Endometrial microvascular endothelial cells (primary cell): ENCODE measurements around the gene PLCD1. TPM values are rescaled to one million over a fixed set of nuclear protein-coding genes. Genes with fewer than 3 reads are reported as not detected.
"Not testable (repeated sequence)": the region's sequence is repeated elsewhere in the genome, so short reads cannot be mapped to it uniquely, and the experiment has no call there.

Experiments
- in situ Hi-C: cut with HindIII; loops from 2 replicates; pipeline ENCODE4 v1.10.0; 2017; ENCODE audit warnings: low sequenced_read_pairs, low pct_unique_long_range_greater_than_20kb; ENCODE audit errors: inconsistent ontology term
- total RNA-seq: library from RNA; depleted of rRNA; stranded (reverse); fragments of >200 nt; gene quantifications from one replicate; pipeline ENCODE4 v1.2.3, GENCODE V29; 2015; ENCODE audit errors: inconsistent ontology term

The PLCD1 gene
- total RNA-seq, 1 donor from 2014 or later: 10.1 TPM

DNA sequence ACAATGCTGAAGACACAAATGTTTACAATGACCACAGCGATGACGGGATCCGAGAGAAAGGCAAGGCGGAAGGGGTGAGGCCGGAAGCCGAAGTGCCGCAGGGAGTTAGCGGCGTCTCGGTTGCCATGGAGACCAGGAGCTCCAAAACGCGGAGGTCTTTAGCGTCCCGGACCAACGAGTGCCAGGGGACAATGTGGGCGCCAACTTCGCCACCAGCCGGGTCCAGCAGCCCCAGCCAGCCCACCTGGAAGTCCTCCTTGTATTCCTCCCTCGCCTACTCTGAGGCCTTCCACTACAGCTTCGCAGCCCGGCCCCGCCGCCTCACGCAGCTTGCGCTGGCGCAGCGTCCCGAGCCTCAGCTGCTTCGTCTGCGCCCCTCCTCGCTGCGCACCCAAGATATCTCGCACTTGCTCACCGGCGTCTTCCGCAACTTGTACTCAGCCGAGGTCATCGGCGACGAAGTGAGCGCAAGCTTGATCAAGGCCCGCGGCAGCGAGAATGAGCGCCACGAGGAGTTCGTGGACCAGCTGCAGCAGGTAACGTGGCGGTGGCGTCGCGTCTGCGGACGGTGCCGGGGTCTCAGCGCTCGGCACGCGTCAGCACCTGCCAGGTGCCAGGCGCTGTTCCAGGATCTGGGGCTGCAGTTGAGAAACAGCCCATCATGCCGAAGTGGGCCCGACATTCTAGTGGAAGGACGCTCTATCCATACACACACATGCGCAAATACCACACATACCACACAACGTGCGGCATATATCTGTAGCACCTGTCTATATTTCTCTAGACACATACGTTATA lies 9.9 kb upstream of the PLCD1 start, which contains the start of gene DLEC1:
Gene DLEC1, plus strand, starts transcription at position 108 of the 798 bp plus-strand sequence. Its CDS starts 18 bp downstream, at position 126.
- in situ Hi-C loops: no loop called here

- in situ Hi-C loops: no loop called here
These were observed 9.0 kb upstream of the PLCD1 start for GRCh38 chr3:38038447-38038911.

DNA sequence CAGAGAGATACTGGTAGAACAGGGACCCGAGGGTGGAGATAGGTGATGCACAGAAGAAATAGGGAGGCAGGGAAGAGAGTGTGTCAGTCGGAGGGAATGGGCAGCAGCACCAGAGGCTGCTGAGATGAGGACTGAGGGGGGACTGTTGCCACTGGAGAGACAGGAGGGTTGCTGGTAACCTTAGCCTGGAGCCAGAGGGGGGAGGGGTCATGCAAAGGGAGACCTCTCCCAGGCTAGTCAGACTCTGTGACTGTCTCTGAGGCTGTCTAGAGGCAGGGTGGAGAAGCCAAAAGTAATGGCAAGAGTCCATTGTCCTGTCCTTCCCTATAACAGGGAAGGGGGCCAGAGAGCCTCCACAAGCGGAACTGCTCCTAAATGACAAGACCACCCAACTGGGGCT lies 7.5 kb upstream of the PLCD1 start:
- in situ Hi-C loops: no loop called here

DNA sequence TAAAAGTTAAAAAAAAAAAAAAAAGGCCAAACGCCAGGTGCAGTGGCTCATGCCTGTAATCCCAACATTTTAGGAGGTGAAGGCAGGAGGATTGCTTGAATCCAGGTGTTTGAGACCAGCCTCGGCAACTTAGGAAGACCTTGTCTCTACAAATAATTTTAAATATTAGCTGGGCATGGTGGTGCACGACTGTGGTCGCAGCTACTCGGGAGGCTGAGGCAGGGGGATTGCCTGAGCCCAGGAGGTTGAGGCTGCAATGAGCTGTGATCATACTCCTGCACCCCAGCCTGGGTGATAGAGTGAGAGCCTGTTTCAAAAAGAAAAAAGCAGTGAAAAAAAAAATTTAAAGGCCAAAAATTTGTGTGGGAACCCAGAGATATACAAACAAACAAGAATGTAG lies 6.8 kb upstream of the PLCD1 start:
- in situ Hi-C loops: no loop called here

DNA sequence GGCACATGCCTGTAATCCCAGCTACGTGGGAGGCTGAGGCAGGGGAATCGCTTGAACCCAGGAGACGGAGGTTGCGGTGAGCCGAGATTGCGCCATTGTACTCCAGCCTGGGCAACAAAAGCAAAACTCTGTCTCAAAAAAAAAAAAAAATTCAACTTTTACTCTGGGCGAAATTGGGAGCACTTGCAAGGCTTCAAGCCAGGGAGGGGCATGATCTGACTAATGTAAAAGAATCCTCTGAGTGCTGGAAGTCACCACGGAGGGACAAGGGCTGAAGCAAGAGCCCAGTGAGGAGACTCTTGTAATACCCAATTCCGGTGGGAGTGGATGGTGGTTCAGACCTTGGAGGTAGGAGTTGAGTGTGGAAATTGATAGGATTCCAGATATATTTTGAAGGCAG lies 4.9 kb upstream of the PLCD1 start:
- in situ Hi-C loops: not testable (repeated sequence)

- in situ Hi-C loops: not testable (repeated sequence)
These were observed 4.1 kb upstream of the PLCD1 start for GRCh38 chr3:38033586-38033985.

DNA sequence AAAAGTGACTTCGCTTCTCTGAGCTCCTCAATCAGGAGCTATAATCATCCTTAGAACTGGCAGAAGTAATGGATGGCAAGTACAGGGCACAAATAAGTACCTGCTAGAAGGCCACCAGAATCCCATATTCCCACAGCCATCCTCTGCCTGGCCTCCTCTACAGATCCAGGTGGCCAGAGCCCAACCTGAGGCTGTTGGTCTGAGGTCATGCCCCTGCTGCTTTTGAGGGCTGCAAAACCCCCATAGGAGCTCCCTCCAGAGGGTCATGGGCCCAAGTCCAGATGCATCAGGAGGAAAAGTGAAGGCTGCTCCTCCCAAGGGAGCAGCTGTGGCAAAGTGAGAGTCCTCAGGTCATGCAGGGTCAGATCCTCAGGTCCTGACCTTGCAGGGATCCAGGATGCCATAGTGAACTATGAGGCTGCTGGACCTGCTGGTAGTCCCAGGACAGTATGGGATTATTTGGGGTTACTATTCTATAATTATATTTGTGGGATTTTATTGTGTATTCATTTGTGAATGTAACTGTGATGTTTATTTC lies 3.0 kb upstream of the PLCD1 start:
- in situ Hi-C loops: no loop called here

DNA sequence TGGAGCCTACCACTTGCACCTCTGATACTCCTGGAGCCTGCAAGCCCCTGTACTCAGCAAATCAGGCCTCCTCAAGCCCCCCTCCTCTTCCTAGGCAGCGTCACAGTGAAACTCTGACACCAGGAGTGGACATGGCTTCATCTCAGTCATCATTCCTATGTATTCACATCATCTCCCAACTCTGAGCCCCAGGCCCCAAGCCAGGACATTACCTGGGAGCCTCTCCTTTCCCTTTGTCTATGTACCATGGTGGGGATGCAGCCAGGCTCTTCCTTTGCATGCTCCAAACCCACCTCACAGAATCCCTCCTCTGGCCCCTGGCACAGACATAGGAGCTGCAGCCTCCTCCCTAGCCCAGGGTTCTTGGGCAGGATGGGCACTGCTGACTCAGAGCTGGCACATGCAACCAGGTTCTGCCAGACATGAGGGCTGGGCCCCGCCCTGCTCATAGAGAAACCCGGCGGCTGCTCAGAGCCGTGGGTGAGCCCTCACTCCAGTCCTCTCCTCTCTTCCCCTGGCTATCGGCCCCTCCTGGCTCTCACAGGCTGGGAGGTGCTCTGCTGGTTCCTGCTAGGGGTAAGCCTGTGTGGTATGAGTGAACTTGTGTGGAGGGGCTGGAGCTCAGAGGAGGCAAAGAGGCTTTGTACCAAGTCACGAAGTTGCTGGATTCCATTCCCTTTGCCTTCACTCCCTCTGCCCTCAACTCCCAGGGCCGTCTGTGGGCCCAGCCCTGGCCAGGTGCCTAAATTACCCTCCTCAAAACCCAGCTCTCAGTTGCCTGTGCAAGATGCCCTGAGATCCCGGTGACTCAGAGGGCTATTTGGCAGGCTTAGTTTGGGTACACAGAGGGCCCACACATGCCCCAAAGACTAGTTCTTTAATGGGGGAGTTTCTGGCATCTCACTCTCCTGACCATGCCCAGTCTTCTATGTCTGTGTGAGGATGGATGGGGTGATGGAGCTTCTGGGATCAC lies 1.9 kb upstream of the PLCD1 start:
- in situ Hi-C loops: no loop called here

GRCh38 chr3:38030126-38031021 lies 932 bp upstream of the PLCD1 start:
- in situ Hi-C loops: no loop called here

- in situ Hi-C loops: no loop called here
These were observed 651 bp downstream of the PLCD1 start for GRCh38 chr3:38028621-38029361.

- in situ Hi-C loops: no loop called here
These were observed 1.7 kb downstream of the PLCD1 start for GRCh38 chr3:38027466-38028465.

DNA sequence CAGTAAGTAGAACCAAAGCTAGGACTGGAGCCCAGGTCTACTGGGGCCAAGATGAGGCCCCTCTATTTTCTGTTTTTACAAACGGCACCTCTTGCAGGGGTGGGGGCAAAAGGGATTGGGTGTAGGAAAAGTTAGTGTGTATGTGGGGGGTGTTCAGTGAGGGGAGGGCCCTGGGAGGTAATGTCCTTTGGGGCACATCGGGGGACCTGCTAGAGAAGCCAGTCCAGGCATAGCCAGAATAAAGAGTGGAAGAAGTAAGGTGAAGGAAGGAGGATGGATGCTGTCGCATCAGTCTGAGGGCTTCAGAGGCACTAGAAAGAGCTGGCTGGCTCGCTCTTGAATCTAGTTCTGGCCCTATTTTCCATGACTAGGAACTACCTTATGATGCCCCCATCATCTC lies 2.6 kb downstream of the PLCD1 start:
- in situ Hi-C loops: no loop called here

DNA sequence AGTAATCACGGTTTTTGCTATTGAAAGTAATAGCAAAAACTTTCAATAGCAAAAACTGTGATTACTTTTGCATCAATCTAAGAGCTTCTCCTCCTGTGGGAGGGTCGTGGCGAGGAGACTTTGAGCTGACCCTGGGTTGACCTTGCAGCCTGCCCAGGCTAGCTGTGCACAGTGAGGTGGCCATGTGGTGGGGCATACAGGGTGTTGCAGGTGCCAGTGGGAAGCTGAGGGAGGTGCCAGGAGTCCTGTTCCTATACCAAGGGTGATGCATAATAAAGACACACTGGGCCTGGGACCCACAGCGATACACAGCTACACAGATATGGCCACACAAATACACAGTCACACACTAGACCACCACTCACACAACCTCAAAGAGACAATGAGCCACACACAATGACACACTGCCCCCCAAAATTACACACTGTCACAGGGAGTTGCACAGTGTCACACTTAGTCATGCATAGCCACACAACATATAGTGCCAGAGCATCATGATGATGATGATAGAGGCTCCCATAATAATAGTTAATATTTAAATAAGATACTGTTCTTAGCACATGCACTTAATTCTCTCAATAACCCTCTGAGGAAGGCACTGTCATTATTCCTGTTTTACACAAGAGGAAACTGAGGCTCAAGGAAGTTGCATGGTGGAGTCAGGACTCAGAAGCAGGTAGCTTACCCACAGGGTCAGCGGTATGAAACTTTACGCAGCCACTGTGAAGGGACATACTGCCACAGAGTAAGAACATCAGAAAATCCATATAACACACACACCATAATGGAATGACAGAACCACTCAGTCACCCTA lies 6.3 kb downstream of the PLCD1 start:
- in situ Hi-C loops: no loop called here

DNA sequence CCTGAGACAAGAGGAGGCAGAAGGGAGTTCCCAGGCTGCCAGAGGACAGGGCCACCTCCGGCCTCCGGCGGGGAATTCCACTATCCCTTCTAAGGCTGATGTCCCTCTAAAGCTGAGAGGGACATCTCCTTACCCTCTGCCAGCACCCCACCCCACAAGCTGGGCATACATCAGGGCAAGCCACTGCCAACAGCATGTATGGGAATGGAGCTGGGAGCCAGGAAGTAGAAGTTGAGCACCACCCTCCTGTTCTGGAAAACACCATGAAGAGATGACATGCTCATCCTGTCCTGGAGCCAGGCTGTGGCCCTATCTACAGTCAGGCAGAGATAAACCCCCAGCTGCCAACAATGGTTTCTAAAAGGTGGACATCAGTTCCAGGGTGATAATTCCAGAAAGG lies 7.1 kb downstream of the PLCD1 start:
- in situ Hi-C loops: no loop called here

DNA sequence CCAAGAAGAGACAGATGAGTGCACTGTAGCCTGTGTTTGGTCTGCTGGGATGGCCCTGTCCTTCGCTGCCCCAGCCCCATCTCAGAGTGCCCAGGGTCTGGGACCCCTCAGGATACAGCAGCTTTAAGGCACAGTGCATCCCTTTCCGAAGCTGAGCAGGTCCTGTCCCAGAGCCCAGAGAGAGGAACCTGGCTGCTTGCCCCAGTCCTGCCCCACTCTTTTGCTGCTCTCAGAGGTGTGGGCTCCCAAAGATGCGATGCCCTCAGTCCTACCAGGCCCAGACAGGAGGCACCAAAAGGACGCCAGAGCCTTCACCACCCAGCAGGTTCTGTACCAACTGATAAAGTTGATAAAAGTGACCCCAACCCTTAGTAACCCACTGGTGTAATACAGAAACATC lies 8.2 kb downstream of the PLCD1 start:
- in situ Hi-C loops: no loop called here

- in situ Hi-C loops: no loop called here
These were observed 9.1 kb downstream of the PLCD1 start for GRCh38 chr3:38020342-38020726.
